ENCODE measurements around the gene ANKS1B.
"Not testable (repeated sequence)": the region's sequence is repeated elsewhere in the genome, so short reads cannot be mapped to it uniquely, and the experiment has no call there.

ANKS1B gene

GRCh38 chr12:99984271-99985128, at the start of gene ANKS1B:
ANKS1B (minus strand) TSS chr12:99984936; CDS start chr12:99984237, 699 bp downstream.
- DNase-seq: peak; percentile 44

DNA sequence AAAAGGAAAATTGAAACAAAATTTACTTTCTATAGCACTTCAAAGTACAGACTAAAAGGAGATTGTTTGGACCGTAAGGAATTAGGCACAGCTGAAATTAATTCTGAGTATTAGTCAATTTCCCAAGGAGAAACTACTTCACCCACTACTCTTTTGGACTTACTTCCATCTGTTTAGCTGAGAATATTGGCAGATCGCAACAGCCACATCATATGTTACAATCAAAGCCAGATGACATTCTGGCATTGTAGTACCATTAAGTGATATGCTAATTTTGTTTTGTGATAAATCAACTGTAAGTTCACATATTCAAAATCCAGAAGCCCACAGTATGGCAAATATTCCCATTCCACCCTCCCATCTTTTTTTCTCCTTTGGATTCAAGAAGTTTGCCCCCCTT, 47.1 kb upstream of the ANKS1B start:
- no peak for DNase-seq

DNA sequence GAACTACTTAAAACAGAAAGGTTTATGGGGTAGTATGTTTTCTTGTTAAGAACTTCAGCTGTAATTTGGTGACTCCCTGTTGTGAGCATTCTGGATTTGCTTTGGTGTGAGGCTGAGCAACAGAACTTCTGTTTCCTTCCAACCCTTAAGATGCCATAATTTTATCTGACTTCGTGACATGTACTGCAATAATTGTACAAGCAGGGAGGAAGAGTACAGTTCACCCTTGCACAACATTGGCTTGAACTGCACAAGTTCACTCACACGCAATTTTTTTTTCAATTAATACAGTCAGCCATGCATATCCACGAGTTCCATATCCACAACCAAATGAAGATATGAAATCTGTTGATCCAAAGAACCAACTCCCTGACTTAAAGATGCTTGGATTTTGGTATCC, 42.9 kb upstream of the ANKS1B start:
- DNase-seq: no peak

- no peak for DNase-seq
Measured at GRCh38 chr12:100026241-100026640, 41.5 kb upstream of the ANKS1B start.

DNA sequence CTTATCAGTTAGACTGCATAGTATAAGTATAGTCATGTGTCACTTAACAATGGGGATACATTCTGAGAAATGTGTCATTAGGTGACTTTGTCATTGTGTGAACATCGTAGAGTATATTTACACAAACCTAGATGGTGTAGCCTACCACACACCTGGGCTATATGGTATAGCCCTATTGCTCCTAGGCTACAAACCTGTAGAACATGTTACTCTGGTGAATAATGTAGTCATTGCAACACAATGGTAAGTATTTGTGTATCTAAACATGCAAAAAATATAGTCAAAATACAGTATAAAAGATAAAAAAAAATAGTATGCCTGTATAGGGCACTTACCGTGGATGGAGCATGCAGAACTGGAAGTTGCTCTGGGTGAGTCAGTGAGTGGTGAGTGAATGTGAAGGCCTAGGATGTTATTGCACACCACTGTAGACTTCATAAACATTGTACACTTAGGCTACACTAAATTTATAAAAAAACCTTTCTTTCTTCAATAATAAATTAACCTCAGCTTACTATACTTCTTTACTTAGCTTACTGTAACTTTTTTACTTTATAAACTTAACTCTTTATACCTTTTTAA, 40.3 kb upstream of the ANKS1B start:
- DNase-seq: no peak

DNA sequence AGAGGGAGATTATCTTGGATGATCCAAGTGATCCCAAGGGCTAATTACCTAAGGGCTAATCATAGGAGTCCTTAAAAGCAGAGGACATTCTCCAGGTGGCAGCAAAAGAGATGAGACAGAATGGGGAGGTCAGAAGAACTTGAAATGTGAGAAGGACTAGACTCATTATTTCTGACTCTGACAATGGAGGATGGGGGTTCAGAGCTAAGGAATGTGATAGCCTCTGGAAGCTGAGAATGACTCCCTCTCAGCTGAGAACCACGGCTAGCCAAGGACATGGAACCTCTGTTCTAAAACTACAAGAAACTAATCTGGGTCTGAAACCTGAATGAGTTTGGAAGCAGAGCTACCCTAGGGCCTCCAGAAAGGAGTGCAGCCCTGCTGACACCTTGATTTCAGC, 35.6 kb upstream of the ANKS1B start:
- DNase-seq: no peak

DNA sequence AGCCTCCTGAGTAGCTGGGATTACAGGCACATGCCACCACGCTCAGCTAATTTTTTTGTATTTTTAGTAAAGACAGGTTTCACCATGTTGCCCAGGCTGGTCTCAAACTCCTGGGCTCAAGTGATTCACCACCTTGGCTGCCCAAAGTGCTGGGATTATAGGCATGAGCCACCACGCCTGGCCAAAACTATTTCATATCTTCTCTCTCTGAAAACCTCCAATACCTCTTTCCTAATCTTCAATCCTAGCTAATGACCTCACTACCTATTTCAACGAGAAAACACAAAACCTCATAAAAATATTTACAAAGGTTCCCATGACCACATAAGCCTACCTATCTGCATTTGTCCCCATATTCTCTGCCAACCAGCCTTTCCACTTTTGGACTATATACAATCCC, 32.3 kb upstream of the ANKS1B start:
- DNase-seq: no peak

DNA sequence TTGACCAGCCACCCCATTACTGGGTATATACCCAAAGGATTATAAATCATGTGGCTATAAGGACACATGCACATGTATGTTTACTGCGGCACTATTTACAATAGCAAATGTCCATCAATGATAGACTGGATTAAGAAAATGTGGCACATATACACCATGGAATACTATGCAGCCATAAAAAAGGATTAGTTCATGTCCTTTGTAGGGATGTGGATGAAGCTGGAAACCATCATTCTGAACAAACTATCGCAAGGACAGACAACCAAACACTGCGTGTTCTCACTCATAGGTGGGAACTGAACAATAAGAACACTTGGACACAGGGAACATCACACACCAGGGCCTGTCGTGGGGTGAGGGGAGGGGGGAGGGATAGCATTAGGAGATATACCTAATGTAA, 31.6 kb upstream of the ANKS1B start:
- DNase-seq: not testable (repeated sequence)

DNA sequence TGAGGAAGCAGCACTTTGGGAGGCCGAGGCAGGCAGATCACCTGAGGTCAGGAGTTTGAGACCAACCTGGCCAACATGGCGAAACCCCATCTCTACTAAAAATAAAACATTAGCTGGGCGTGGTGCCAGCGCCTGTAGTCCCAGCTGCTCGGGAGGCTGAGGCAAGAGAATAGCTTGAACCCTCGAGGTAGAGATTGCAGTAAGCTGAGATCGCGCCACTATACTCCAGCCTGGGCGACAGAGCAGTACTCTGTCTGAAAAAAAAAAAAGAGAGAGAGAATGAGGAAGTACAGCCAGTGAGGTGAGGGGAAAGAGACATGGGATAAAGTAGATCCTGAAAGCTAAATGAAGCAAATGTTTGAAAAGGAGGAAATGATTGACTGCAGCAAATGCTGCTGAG, 21.1 kb upstream of the ANKS1B start:
- not testable (repeated sequence) for DNase-seq

GRCh38 chr12:99997806-99998205, 13.1 kb upstream of the ANKS1B start:
- DNase-seq: no peak

DNA sequence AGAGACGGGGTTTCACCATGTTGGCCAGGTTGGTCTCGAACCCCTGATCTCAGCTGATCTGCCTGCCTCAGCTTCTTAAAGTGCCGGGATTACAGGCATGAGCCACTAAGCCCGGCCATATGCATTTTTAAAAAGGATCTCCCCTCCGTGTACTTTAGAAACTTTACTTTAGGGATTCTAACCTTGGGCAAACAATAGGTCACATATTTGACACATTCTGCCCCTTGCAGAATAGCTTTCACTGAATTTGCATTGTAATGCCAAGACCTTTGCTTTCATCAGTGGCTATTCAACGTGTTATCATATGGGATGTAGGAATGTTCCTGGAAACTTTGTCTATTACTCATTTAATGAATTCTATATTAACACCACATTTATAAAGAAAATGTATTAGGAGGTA, 11.4 kb upstream of the ANKS1B start:
- no peak for DNase-seq

GRCh38 chr12:99985631-99986030, 895 bp upstream of the ANKS1B start:
- no peak for DNase-seq

- DNase-seq: no peak
Measured at GRCh38 chr12:99985129-99985570, 414 bp upstream of the ANKS1B start.

DNA sequence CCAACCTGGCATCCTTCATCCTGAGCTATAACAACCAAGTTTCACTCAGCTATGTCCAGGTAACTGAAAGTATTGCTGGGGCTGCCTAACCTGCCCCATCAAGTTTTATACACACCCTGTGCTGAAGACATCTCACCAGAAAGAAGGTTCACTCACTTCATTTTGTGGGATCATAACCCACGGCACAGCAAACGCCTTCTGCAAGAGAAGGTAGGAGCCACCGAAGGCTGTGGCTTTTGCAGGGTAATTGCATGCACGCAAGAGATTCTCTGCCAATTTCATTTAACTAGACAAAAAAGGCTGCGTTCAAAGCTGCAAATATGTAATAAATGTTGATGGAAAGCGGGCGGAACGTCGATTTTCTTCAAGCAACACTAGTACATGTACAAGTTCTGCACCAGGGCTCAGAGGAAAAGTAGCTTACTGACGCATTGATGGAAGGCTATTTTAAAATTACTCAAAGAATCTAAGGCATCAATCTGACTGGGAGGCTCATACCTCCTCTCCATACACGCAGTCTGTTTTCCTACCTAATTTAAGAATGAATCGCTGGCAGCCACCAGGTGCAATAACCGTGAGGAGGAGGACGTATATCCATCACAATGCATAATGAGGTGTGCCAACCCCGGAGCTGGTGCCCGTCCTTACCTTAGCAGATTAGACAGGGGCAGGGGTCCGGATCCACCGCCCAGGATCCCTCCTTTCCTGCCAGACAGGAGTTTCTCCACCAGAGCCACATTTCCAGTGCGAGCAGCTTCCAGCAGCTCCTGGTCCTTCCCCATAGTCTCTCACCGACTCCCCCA, 1.1 kb downstream of the ANKS1B start:
- DNase-seq: peak; percentile 4

- DNase-seq: no peak
Measured at GRCh38 chr12:99981639-99982190, 3.0 kb downstream of the ANKS1B start.

DNA sequence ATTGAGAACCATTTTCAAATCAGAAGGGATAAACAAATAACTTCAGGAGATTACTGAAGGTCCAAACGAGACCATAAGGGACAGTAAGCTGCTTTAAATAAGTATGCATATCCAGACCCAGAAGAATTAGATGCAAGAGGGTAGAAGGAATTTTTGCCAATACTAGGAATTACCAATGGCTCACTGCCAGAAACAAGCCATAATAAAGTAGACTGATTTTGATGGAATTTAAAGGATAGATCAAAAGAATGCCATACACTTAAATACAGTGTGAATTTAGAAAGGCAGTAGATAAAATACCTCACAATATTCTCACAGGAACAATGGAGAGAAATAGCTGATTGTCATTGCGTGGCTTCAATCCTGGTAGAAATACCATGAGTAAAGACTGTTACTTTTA, 5.3 kb downstream of the ANKS1B start:
- DNase-seq: no peak

GRCh38 chr12:99978152-99978551, 6.6 kb downstream of the ANKS1B start:
- no peak for DNase-seq

GRCh38 chr12:99977550-99977949, 7.2 kb downstream of the ANKS1B start:
- DNase-seq: no peak

- no peak for DNase-seq
Measured at GRCh38 chr12:99976762-99977161, 8.0 kb downstream of the ANKS1B start.

GRCh38 chr12:99975321-99975720, 9.4 kb downstream of the ANKS1B start:
- DNase-seq: no peak

GRCh38 chr12:99974146-99974545, 10.6 kb downstream of the ANKS1B start:
- DNase-seq: no peak

- no peak for DNase-seq
Measured at GRCh38 chr12:99966429-99966828, 18.3 kb downstream of the ANKS1B start.

DNA sequence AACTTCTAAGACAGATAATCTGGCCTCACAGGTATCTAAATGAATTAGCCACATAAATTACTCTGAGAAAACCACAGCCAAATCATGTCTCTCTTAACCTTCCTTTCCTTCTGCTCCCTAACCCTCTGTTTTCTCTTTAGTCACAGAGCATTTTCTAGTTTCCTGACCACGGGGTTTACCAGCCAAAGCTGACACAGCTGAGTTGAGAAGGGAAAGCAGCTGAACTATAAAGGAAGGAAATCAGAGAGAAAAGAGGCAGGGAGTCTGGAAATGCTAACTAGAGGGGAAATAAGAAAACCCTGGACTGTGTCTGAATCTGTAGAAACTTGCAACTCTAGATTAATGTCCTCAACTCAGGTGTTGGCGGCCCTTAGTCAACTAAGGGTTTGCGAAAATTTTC, 24.4 kb downstream of the ANKS1B start:
- DNase-seq: no peak
